Hindlimb muscle (tissue), 1 donor: ENCODE measurements around the gene CFTR. TPM values are rescaled to one million over a fixed set of nuclear protein-coding genes. Genes with fewer than 3 reads are reported as not detected.
"Not testable (repeated sequence)": the region's sequence is repeated elsewhere in the genome, so short reads cannot be mapped to it uniquely, and the experiment has no call there.

Experiments used
- DNase-seq: peaks from one replicate; pipeline ENCODE4 v3.0.0-alpha.2; 2013
- polyA plus RNA-seq: library from polyadenylated mRNA; unstranded; fragments of 120-200 nt; gene quantifications from one replicate; pipeline ENCODE4 v1.2.1, GENCODE V29; 2013; ENCODE audit not compliant: insufficient read length

Gene CFTR
- 0.30 TPM for polyA plus RNA-seq

- DNase-seq, result no peak
These were observed at the start of gene CFTR for GRCh38 chr7:117479225-117480054. Gene CFTR (plus strand): TSS chr7:117480025. CDS start chr7:117480095, 70 bp downstream.

GRCh38 chr7:117435475-117436043, 44.3 kb upstream of the CFTR start:
- no peak for DNase-seq

GRCh38 chr7:117444646-117445045, 35.2 kb upstream of the CFTR start:
- DNase-seq, result no peak

- DNase-seq, result no peak
These were observed 34.6 kb upstream of the CFTR start for GRCh38 chr7:117445206-117445605.

- no peak for DNase-seq
These were observed 33.5 kb upstream of the CFTR start for GRCh38 chr7:117446220-117446815.

GRCh38 chr7:117448655-117449054, 31.2 kb upstream of the CFTR start:
- no peak for DNase-seq

- DNase-seq, result no peak
These were observed 20.7 kb upstream of the CFTR start for GRCh38 chr7:117458977-117459583.

GRCh38 chr7:117459735-117460134, 20.1 kb upstream of the CFTR start:
- no peak for DNase-seq

GRCh38 chr7:117460815-117461214, 19.0 kb upstream of the CFTR start:
- DNase-seq, result not testable (repeated sequence)

- no peak for DNase-seq
These were observed 11.7 kb upstream of the CFTR start for GRCh38 chr7:117468174-117468573.

- DNase-seq, result no peak
These were observed 9.0 kb upstream of the CFTR start for GRCh38 chr7:117470777-117471176.

- DNase-seq, result no peak
These were observed 7.5 kb upstream of the CFTR start for GRCh38 chr7:117472335-117472734.

- no peak for DNase-seq
These were observed 3.1 kb upstream of the CFTR start for GRCh38 chr7:117476557-117477215.

GRCh38 chr7:117478836-117479224, 995 bp upstream of the CFTR start:
- no peak for DNase-seq

GRCh38 chr7:117480055-117480362, 184 bp downstream of the CFTR start:
- DNase-seq, result no peak

GRCh38 chr7:117480978-117481377, 1.2 kb downstream of the CFTR start:
- DNase-seq, result no peak

GRCh38 chr7:117485118-117485620, 5.3 kb downstream of the CFTR start:
- DNase-seq, result no peak

- no peak for DNase-seq
These were observed 9.2 kb downstream of the CFTR start for GRCh38 chr7:117489016-117489415.

- DNase-seq, result no peak
These were observed 9.6 kb downstream of the CFTR start for GRCh38 chr7:117489430-117489829.

GRCh38 chr7:117489911-117490310, 10.1 kb downstream of the CFTR start:
- DNase-seq, result no peak

- DNase-seq, result no peak
These were observed 12.8 kb downstream of the CFTR start for GRCh38 chr7:117492649-117493048.

GRCh38 chr7:117493460-117493859, 13.6 kb downstream of the CFTR start:
- no peak for DNase-seq

GRCh38 chr7:117495308-117495707, 15.5 kb downstream of the CFTR start:
- no peak for DNase-seq
